Measurements from ENCODE around the gene SLC18A3. TPM values are rescaled to one million over a fixed set of nuclear protein-coding genes. Genes with fewer than 3 reads are reported as not detected.

The SLC18A3 gene
- polyA plus RNA-seq, 12 donors = not detected

- no peak for DNase-seq
These were observed 14.2 kb upstream of the SLC18A3 start for GRCh38 chr10:49595713-49596492.

- no peak for DNase-seq
These were observed 13.7 kb upstream of the SLC18A3 start for GRCh38 chr10:49596493-49596809.

GRCh38 chr10:49596836-49597235, 13.3 kb upstream of the SLC18A3 start:
- DNase-seq = no peak

- DNase-seq = no peak
These were observed 12.5 kb upstream of the SLC18A3 start for GRCh38 chr10:49597426-49598163.

GRCh38 chr10:49598164-49598856, 11.8 kb upstream of the SLC18A3 start:
- DNase-seq = no peak

- DNase-seq = no peak
These were observed 11.1 kb upstream of the SLC18A3 start for GRCh38 chr10:49598986-49599385.

GRCh38 chr10:49599546-49599945, 10.6 kb upstream of the SLC18A3 start:
- DNase-seq = no peak

- DNase-seq = no peak
These were observed 10.1 kb upstream of the SLC18A3 start for GRCh38 chr10:49600046-49600445.

- no peak for DNase-seq
These were observed 9.2 kb upstream of the SLC18A3 start for GRCh38 chr10:49600781-49601400.

- DNase-seq = no peak
These were observed 8.3 kb upstream of the SLC18A3 start for GRCh38 chr10:49601857-49602256.

- DNase-seq = no peak
These were observed 7.6 kb upstream of the SLC18A3 start for GRCh38 chr10:49602380-49603023.

- DNase-seq = no peak
These were observed 4.7 kb upstream of the SLC18A3 start for GRCh38 chr10:49605216-49605938.

GRCh38 chr10:49605939-49606509, 4.1 kb upstream of the SLC18A3 start:
- DNase-seq = no peak

GRCh38 chr10:49606981-49607535, 3.1 kb upstream of the SLC18A3 start:
- DNase-seq = peak; percentile 65

GRCh38 chr10:49608166-49609005, 1.7 kb upstream of the SLC18A3 start:
- DNase-seq = no peak

GRCh38 chr10:49609006-49609282, 1.2 kb upstream of the SLC18A3 start:
- DNase-seq = no peak

GRCh38 chr10:49609283-49610113, 612 bp upstream of the SLC18A3 start:
- no peak for DNase-seq

- no peak for DNase-seq
These were observed 502 bp downstream of the SLC18A3 start for GRCh38 chr10:49610458-49611165.

Measured in muscle of arm (tissue), 12 donors.